GM21381 (cell line): ENCODE data around the gene KRTAP10-9.
"Not testable (repeated sequence)": the region's sequence is repeated elsewhere in the genome, so short reads cannot be mapped to it uniquely, and the experiment has no call there.

Source experiments
- ATAC-seq: cut with Tn5 transposase; IDR thresholded peaks from one replicate; pipeline ENCODE4 v1.9.1; 2021; ENCODE audit warnings: mild to moderate bottlenecking, moderate library complexity; ENCODE audit not compliant: unreplicated experiment

The KRTAP10-9 gene

GRCh38 chr21:44658913-44659595 is 32.2 kb downstream of the KRTAP10-9 start:
- no peak for ATAC-seq

GRCh38 chr21:44661567-44661966 is 34.7 kb downstream of the KRTAP10-9 start:
- ATAC-seq: not testable (repeated sequence)

GRCh38 chr21:44664691-44665090 is 37.8 kb downstream of the KRTAP10-9 start:
- ATAC-seq: no peak

GRCh38 chr21:44666401-44667320 is 39.8 kb downstream of the KRTAP10-9 start, which contains the start of gene KRTAP12-2:
KRTAP12-2 (minus strand) TSS chr21:44666927; CDS start chr21:44666886, 41 bp downstream.
- no peak for ATAC-seq

GRCh38 chr21:44667612-44668011 is 40.7 kb downstream of the KRTAP10-9 start:
- no peak for ATAC-seq

- no peak for ATAC-seq
Measured at GRCh38 chr21:44670642-44671432, 43.9 kb downstream of the KRTAP10-9 start.

- no peak for ATAC-seq
Measured at GRCh38 chr21:44671911-44672310, 45.0 kb downstream of the KRTAP10-9 start.

- ATAC-seq: no peak
Measured at GRCh38 chr21:44677881-44678280, 51.0 kb downstream of the KRTAP10-9 start.
